HepG2 (cell line): ENCODE results near the gene STOML1. TPM values are rescaled to one million over a fixed set of nuclear protein-coding genes. Genes with fewer than 3 reads are reported as not detected.

Experiments
- ATAC-seq: fragments of 200-7000 bp; cut with Tn5 transposase; 3 replicates; pipeline ENCODE4 v1.9.1; 2020; ENCODE audit warnings: mild to moderate bottlenecking, moderate library complexity
- BruUV-seq: library from RNA; stranded (reverse); fragments of 400-500 nt; replicated peaks from 2 replicates; lab custom pipeline; 2021; lab: Mats Ljungman, UMichigan
- CTCF ChIA-PET: fragments of 300-600 bp; formaldehyde crosslinking; extraction: SDS; loops from one replicate; lab custom pipeline; 2021; ENCODE audit warnings: low total read pairs, inconsistent platforms, low intra/inter-chr PET ratio; lab: Yijun Ruan, JAX
- POLR2A ChIA-PET: fragments of 350-600 bp; sonication (Branson Sonifier 250); formaldehyde crosslinking; loops from one replicate; lab custom pipeline; 2020; ENCODE audit warnings: antibody characterized with exemption, inconsistent platforms; lab: Yijun Ruan, JAX
- DNase-seq: peaks from one replicate; pipeline ENCODE4 v3.0.0-alpha.2; 2015; ENCODE audit warnings: low spot score
- FAIRE-seq: peaks from 3 replicates; lab custom pipeline; 2011; peaks lifted over from hg19 to GRCh38; lab: Jason Lieb, UNC
- H2AFZ ChIP-seq: one replicate; pipeline ENCODE4 v1.6.1; 2011; ENCODE audit warnings: low read length, inconsistent platforms
- H3K27ac ChIP-seq: fragments of 300-600 bp; 3 replicates; pipeline ENCODE4 v1.8.0; 2011; ENCODE audit warnings: mixed run types, mild to moderate bottlenecking, mixed read lengths, low read length, inconsistent platforms; ENCODE audit not compliant: insufficient read depth; ENCODE audit errors: extremely low read length
- H3K27me3 ChIP-seq, 2 experiments: fragments of 200-600 bp in 1 of 2; 2 replicates in 1 of 2; 3 replicates in 1 of 2; pipeline versions ENCODE4 v1.6.0 to v1.8.0; 2011; ENCODE audit warnings: low read length in 2 of 2, mild to moderate bottlenecking in 2 of 2, moderate library complexity in 2 of 2, inconsistent platforms in 1 of 2; ENCODE audit not compliant: insufficient read depth in 2 of 2, control insufficient read depth in 1 of 2
- H3K36me3 ChIP-seq, 2 experiments: fragments of 200-600 bp in 1 of 2; replicated peaks in 1 of 2; 2 replicates in 1 of 2; 3 replicates in 1 of 2; pipeline versions ENCODE4 v1.5.1 to v1.8.0; 2011; ENCODE audit warnings: low read length in 2 of 2, inconsistent platforms in 1 of 2; ENCODE audit not compliant: insufficient read depth in 2 of 2, control insufficient read depth in 1 of 2
- H3K4me1 ChIP-seq: 2 replicates; pipeline ENCODE4 v1.5.1; 2012; ENCODE audit warnings: low read length, inconsistent platforms; ENCODE audit not compliant: insufficient read depth
- H3K4me2 ChIP-seq: 2 replicates; pipeline ENCODE4 v1.6.0; 2011; ENCODE audit warnings: low read depth, low read length, inconsistent platforms
- H3K4me3 ChIP-seq, 3 experiments: fragments of 200-600 bp in 1 of 3; sonication (generic), shearing (Covaris generic) in 1 of 3; replicated peaks in 1 of 3; 2 replicates each; pipeline ENCODE4 v1.5.1; 2011 to 2016; ENCODE audit warnings: low read length in 3 of 3, inconsistent platforms in 2 of 3, low read depth in 2 of 3, mild to moderate bottlenecking in 2 of 3, control low read depth in 1 of 3, mixed read lengths in 1 of 3; ENCODE audit not compliant: insufficient read depth in 1 of 3
- H3K79me2 ChIP-seq: one replicate; pipeline ENCODE4 v1.6.1; 2011; ENCODE audit warnings: low read length, inconsistent platforms; ENCODE audit not compliant: insufficient read depth
- H3K9ac ChIP-seq: 2 replicates; pipeline ENCODE4 v1.6.0; 2011; ENCODE audit warnings: mild to moderate bottlenecking, low read depth, low read length, inconsistent platforms; ENCODE audit not compliant: insufficient read depth
- H3K9me3 ChIP-seq: 2 replicates; pipeline ENCODE4 v1.5.1; 2012; ENCODE audit warnings: mild to moderate bottlenecking, low read length
- H4K20me1 ChIP-seq: 2 replicates; pipeline ENCODE4 v1.6.0; 2011; ENCODE audit warnings: inconsistent platforms, mild to moderate bottlenecking, low read length, moderate library complexity; ENCODE audit not compliant: insufficient read depth
- CBX1 ChIP-seq: IDR thresholded peaks from one replicate; pipeline ENCODE4 v1.6.1; 2016; ENCODE audit warnings: antibody characterized with exemption, low read depth
- CCAR2 ChIP-seq: fragments of 200-400 bp; formaldehyde crosslinking; optimal IDR thresholded peaks from 2 replicates; pipeline ENCODE3; 2018; ENCODE audit warnings: low read depth, mild to moderate bottlenecking, low read length, moderate library complexity
- GATAD2A ChIP-seq: IDR thresholded peaks from 2 replicates; pipeline ENCODE4 v1.6.1; 2016
- MAFF ChIP-seq: IDR thresholded peaks from 2 replicates; pipeline ENCODE4 v1.6.1; 2011; ENCODE audit warnings: low read depth, low read length, improper control_type of control experiment
- MAFK ChIP-seq, 2 experiments: IDR thresholded peaks in 1 of 2; conservative IDR thresholded peaks in 1 of 2; 2 replicates each; pipeline ENCODE4 v1.6.1; 2011; ENCODE audit warnings: improper control_type of control experiment in 2 of 2, low read length in 2 of 2
- ZBTB33 ChIP-seq: sonication (generic); formaldehyde crosslinking; IDR thresholded peaks from 2 replicates; pipeline ENCODE4 v1.4.0; 2020; ENCODE audit warnings: missing genetic modification reagents
- ZNF121 ChIP-seq: sonication (generic); formaldehyde crosslinking; IDR thresholded peaks from 2 replicates; pipeline ENCODE4 v1.5.0; 2020; ENCODE audit warnings: mild to moderate bottlenecking, missing genetic modification reagents
- ZNF615 ChIP-seq: sonication (generic); formaldehyde crosslinking; IDR thresholded peaks from 2 replicates; pipeline ENCODE4 v1.5.0; 2020; ENCODE audit warnings: mild to moderate bottlenecking, missing genetic modification reagents, borderline replicate concordance
- WGBS: methylation state at CpG from one replicate; pipeline ENCODE4 v1.1.6; 2017; ENCODE audit warnings: low lambda C conversion rate; 5-methylcytosine and 5-hydroxymethylcytosine counted together
- in situ Hi-C: cut with HindIII; loops from 2 replicates; pipeline ENCODE4 v1.10.0; 2017; ENCODE audit warnings: low pct_unique_long_range_greater_than_20kb; ENCODE audit not compliant: extremely low pct_ligation_motif_present
- intact Hi-C: fragments of 100-400 bp; cut with micrococcal nuclease; formaldehyde crosslinking; loops from one replicate; pipeline ENCODE4 v1.10.0; 2022; ENCODE audit not compliant: unreplicated experiment
- polyA plus RNA-seq, 8 experiments: library from polyadenylated mRNA; depleted of rRNA in 3 of 8; stranded (reverse) in 7 of 8; unstranded in 1 of 8; fragments of >200 nt; fragmentation: Illumina TruSeq in 4 of 8; extraction: Trizol in 4 of 8; gene quantifications; 2 replicates each; pipeline versions ENCODE4 v1.2.1 to v1.2.3, GENCODE V29; 2011 to 2016; ENCODE audit warnings: low read depth in 4 of 8, missing spikeins in 1 of 8, mixed read lengths in 1 of 8; ENCODE audit not compliant: insufficient read depth in 1 of 8
- total RNA-seq, 5 experiments: library from RNA; depleted of rRNA; stranded (reverse); fragments of >200 nt; fragmentation: Illumina TruSeq; extraction: Trizol; gene quantifications; 2 replicates each; pipeline ENCODE4 v1.2.3, GENCODE V29; 2016; ENCODE audit warnings: low read depth in 1 of 5

STOML1 gene
- total and polyA plus RNA-seq, 2 of the 13 experiments (the other 11 are each of a cell fraction or from before 2014, with no cell fraction given): 3.5 to 3.7 TPM

DNA sequence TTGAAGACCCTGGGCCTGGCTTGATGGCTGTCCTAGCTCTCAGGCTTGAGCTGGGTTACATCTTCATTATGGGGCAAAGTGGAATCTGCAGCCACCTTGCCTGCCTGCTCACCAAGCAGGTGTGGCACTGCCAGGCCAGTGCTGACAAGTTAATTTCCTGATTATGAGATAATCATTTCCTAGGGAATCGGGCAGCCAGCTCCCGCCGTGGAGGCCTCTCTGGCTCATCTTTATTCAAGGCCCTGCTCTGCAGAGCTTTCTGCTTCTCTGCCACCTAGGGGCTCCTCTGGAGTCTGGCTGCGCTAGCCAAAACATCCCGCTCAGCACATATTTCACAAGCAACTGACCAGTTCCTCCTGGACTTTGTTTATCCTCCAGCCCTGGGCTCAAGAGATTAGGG is 55.9 kb downstream of the STOML1 start:
- intact Hi-C loops: no loop called here
- no TSS peak for BruUV-seq
- in situ Hi-C loops: no loop called here
- 4% methylated on average over 3 of the region's 5 CpGs for WGBS
- Histone ChIP-seq H3K27ac (no peak overlapping the region), H2AFZ (no peak overlapping the region), H3K27me3 (peaks cover 5 to 32% of the 10 kb centered on the region in 2 experiments; a peak in 3 of 5 replicates), H3K9me3 (no peaks in the 10 kb centered on the region), H3K36me3 (no peaks in the 10 kb centered on the region), H3K4me2 (no peak overlapping the region), H3K4me1 (peaks cover 11% of the 10 kb centered on the region), H3K4me3 (no peak overlapping the region), H3K79me2 (no peaks in the 10 kb centered on the region), H3K9ac (no peak overlapping the region), H4K20me1 (peaks cover 3% of the 10 kb centered on the region)
- no peak for DNase-seq
- ChIA-PET POLR2A (no interaction called here), CTCF (no interaction called here)
- TF ChIP-seq MAFF: peak; percentile 26; the same call in 1 of the 2 replicates
- peak; percentile 13; the same call in 1 of the 2 replicates for TF ChIP-seq ZBTB33 (CRISPR knock-in tag)
- no peak for TF ChIP-seq ZNF121 (CRISPR knock-in tag)
- TF ChIP-seq ZNF615: no peak
- TF ChIP-seq MAFK (conservative IDR thresholded peaks at IDR 0.05 in 1 of 2, IDR thresholded peaks at IDR 0.05 in 1 of 2; ENCODE audit: low read length in 2 of 2): peak in 1 of 2 experiments; percentile 34; a peak in 3 of 4 replicates
- TF ChIP-seq CBX1: no peak
- TF ChIP-seq GATAD2A (CRISPR knock-in tag): no peak
- TF ChIP-seq CCAR2: no peak
- no peak for FAIRE-seq
- ATAC-seq: peak; percentile 77
